GM11168 (cell line): ENCODE measurements around the gene NPIPA1.
"Not testable (repeated sequence)": the region's sequence is repeated elsewhere in the genome, so short reads cannot be mapped to it uniquely, and the experiment has no call there.

Experiments
- in situ Hi-C: fragments of 300-500 bp; cut with MboI; formaldehyde crosslinking; loops from one replicate; pipeline ENCODE4 v1.12.0; 2022; ENCODE audit warnings: low sequenced_read_pairs; ENCODE audit not compliant: unreplicated experiment

NPIPA1 gene

GRCh38 chr16:14975418-14976194 lies 38.4 kb downstream of the NPIPA1 start:
- in situ Hi-C loops: not testable (repeated sequence)

GRCh38 chr16:14976971-14977736 lies 39.9 kb downstream of the NPIPA1 start:
- in situ Hi-C loops: not testable (repeated sequence)

GRCh38 chr16:14978281-14978680 lies 41.0 kb downstream of the NPIPA1 start:
- in situ Hi-C loops: not testable (repeated sequence)

- in situ Hi-C loops: not testable (repeated sequence)
Observed at GRCh38 chr16:14978908-14979307, 41.7 kb downstream of the NPIPA1 start.

- in situ Hi-C loops: not testable (repeated sequence)
Observed at GRCh38 chr16:14981234-14981633, 44.0 kb downstream of the NPIPA1 start.

GRCh38 chr16:14982521-14982920 lies 45.3 kb downstream of the NPIPA1 start:
- in situ Hi-C loops: not testable (repeated sequence)

GRCh38 chr16:14988092-14988491 lies 50.8 kb downstream of the NPIPA1 start:
- in situ Hi-C loops: not testable (repeated sequence)

- in situ Hi-C loops: not testable (repeated sequence)
Observed at GRCh38 chr16:14988661-14989191, 51.5 kb downstream of the NPIPA1 start.

- in situ Hi-C loops: not testable (repeated sequence)
Observed at GRCh38 chr16:14989291-14990281, 52.3 kb downstream of the NPIPA1 start.

- in situ Hi-C loops: not testable (repeated sequence)
Observed at GRCh38 chr16:14993277-14994151, 56.3 kb downstream of the NPIPA1 start.

GRCh38 chr16:14996702-14997101 lies 59.5 kb downstream of the NPIPA1 start:
- in situ Hi-C loops: not testable (repeated sequence)

- in situ Hi-C loops: not testable (repeated sequence)
Observed at GRCh38 chr16:14998300-14998699, 61.1 kb downstream of the NPIPA1 start.

GRCh38 chr16:14999845-15000244 lies 62.6 kb downstream of the NPIPA1 start:
- in situ Hi-C loops: not testable (repeated sequence)
